Left lung (tissue), 10 donors: ENCODE measurements around the gene HES2. TPM values are rescaled to one million over a fixed set of nuclear protein-coding genes. Genes with fewer than 3 reads are reported as not detected.
"Not testable (repeated sequence)": the region's sequence is repeated elsewhere in the genome, so short reads cannot be mapped to it uniquely, and the experiment has no call there.

Experiments used
- ATAC-seq: fragments of 200-7000 bp; cut with Tn5 transposase; one replicate; pipeline ENCODE4 v1.9.1; 2020; ENCODE audit warnings: moderate library complexity
- DNase-seq, 4 donors: peaks; one replicate each; pipeline ENCODE4 v3.0.0-alpha.2; 2013 to 2020
- H3K27ac ChIP-seq, 2 donors: fragments of 200-600 bp; sonication (generic) in 1 of 2; one replicate each; pipeline versions ENCODE4 v1.5.0 to v1.8.0; 2020 to 2021
- H3K27me3 ChIP-seq, 2 donors: fragments of 200-600 bp; sonication (generic) in 1 of 2; one replicate each; pipeline versions ENCODE4 v1.5.0 to v1.8.0; 2020 to 2021
- H3K36me3 ChIP-seq, 2 donors: fragments of 200-600 bp; sonication (generic) in 1 of 2; one replicate each; pipeline versions ENCODE4 v1.5.0 to v1.8.0; 2020 to 2021
- H3K4me1 ChIP-seq, 2 donors: fragments of 200-600 bp; one replicate each; pipeline ENCODE4 v1.8.0; 2021
- H3K4me3 ChIP-seq, 2 donors: fragments of 200-600 bp; sonication (generic) in 1 of 2; one replicate each; pipeline versions ENCODE4 v1.5.0 to v1.8.0; 2020 to 2021; ENCODE audit warnings: mild to moderate bottlenecking in 1 of 2
- H3K9me3 ChIP-seq, 2 donors: fragments of 200-600 bp; sonication (generic) in 1 of 2; one replicate each; pipeline versions ENCODE4 v1.5.0 to v1.8.0; 2020 to 2021
- CTCF ChIP-seq, 2 donors: fragments of 200-600 bp; sonication (generic) in 1 of 2; IDR thresholded peaks; one replicate each; pipeline versions ENCODE4 v1.5.0 to v1.8.0; 2021; ENCODE audit warnings: antibody characterized with exemption in 2 of 2
- intact Hi-C, 2 donors: fragments of 100-400 bp; cut with DNase I; formaldehyde crosslinking; loops; one replicate each; pipeline versions ENCODE4 v1.11.2 to v1.14.2; 2022
- polyA plus RNA-seq, 6 donors: library from polyadenylated mRNA; unstranded; fragments of 120-200 nt; gene quantifications; one replicate each; pipeline ENCODE4 v1.2.1, GENCODE V29; 2013; ENCODE audit not compliant: insufficient read length in 6 of 6
- total RNA-seq, 2 donors: library from RNA; stranded (reverse); fragmentation: NEBNext Ultra II Directional; extraction: Animal tissue kit (Norgen Biotek cat#: 25700); gene quantifications; one replicate each; pipeline ENCODE4 v1.2.1, GENCODE V29; 2021
- donor health status: DM: no; HTN: yes; CAD: no.
- donor health status: DM: no; HTN: no; CAD: no.

The HES2 gene
- total and polyA plus RNA-seq, 8 donors = 0.06 to 6.6 (median 0.18) TPM

- peaks cover under 1 to 1% of the 10 kb centered on the region in 2 donors for H3K4me1 ChIP-seq
- no peaks in the 10 kb centered on the region for H3K9me3 ChIP-seq
- no peak for TF ChIP-seq CTCF (IDR thresholded peaks at IDR 0.05)
- H3K27me3 ChIP-seq = peaks cover 0 to 21% of the 10 kb centered on the region in 2 donors
- H3K4me3 ChIP-seq = no peak overlapping the region
- no peak for DNase-seq
- ATAC-seq = no peak
- no peak overlapping the region for H3K27ac ChIP-seq
- intact Hi-C loops = no loop called here
- no peaks in the 10 kb centered on the region for H3K36me3 ChIP-seq
Observed at GRCh38 chr1:6399294-6399693, 20.4 kb downstream of the HES2 start.

- Histone ChIP-seq H3K27ac (no peak overlapping the region), H3K4me3 (no peak overlapping the region), H3K9me3 (no peaks in the 10 kb centered on the region), H3K36me3 (no peaks in the 10 kb centered on the region), H3K27me3 (peaks cover 0 to 21% of the 10 kb centered on the region in 2 donors), H3K4me1 (peaks cover 4 to 7% of the 10 kb centered on the region in 2 donors)
- DNase-seq (no peak), ATAC-seq (no peak)
- TF ChIP-seq CTCF (IDR thresholded peaks at IDR 0.05) = no peak
- intact Hi-C loops = no loop called here
Observed at GRCh38 chr1:6397844-6398441, 21.8 kb downstream of the HES2 start.

- H3K4me3 ChIP-seq = no peak overlapping the region
- no peak for ATAC-seq
- peaks cover 11 to 17% of the 10 kb centered on the region in 2 donors for H3K4me1 ChIP-seq
- H3K27me3 ChIP-seq = peaks cover 0 to 27% of the 10 kb centered on the region in 2 donors
- H3K9me3 ChIP-seq = no peaks in the 10 kb centered on the region
- no peak for TF ChIP-seq CTCF (IDR thresholded peaks at IDR 0.05)
- intact Hi-C loops = no loop called here
- DNase-seq = no peak
- no peaks in the 10 kb centered on the region for H3K36me3 ChIP-seq
- H3K27ac ChIP-seq = no peak overlapping the region
Observed at GRCh38 chr1:6396998-6397397, 22.7 kb downstream of the HES2 start.

- Histone ChIP-seq H3K4me1 (peaks cover 11 to 19% of the 10 kb centered on the region in 2 donors), H3K27me3 (peaks cover 0 to 18% of the 10 kb centered on the region in 2 donors)
- H3K9me3 ChIP-seq, ATAC-seq, H3K36me3 ChIP-seq, H3K27ac ChIP-seq, H3K4me3 ChIP-seq, intact Hi-C loops, DNase-seq: not testable (repeated sequence)
Observed at GRCh38 chr1:6395781-6396244, 23.9 kb downstream of the HES2 start.

GRCh38 chr1:6395130-6395529 lies 24.6 kb downstream of the HES2 start:
- ATAC-seq, H3K4me3 ChIP-seq, DNase-seq, H3K36me3 ChIP-seq, intact Hi-C loops, H3K9me3 ChIP-seq, H3K27ac ChIP-seq: not testable (repeated sequence)
- Histone ChIP-seq H3K4me1 (peaks cover 11 to 19% of the 10 kb centered on the region in 2 donors), H3K27me3 (peaks cover 0 to 12% of the 10 kb centered on the region in 2 donors)

GRCh38 chr1:6393400-6394187 lies 26.1 kb downstream of the HES2 start, which contains the start of gene ACOT7:
Gene ACOT7 (minus strand): TSS chr1:6393767. CDS start chr1:6393399, 368 bp downstream.
- intact Hi-C loops = no loop called here
- peak within 1 kb of the TSS; percentile 42 to 61 for H3K4me3 ChIP-seq
- peak within 1 kb of the TSS; percentile 97 to 98 for H3K27ac ChIP-seq
- DNase-seq = peak; percentile 86 to 95 (median 94)
- no peaks in the 10 kb centered on the region for H3K9me3 ChIP-seq
- H3K4me1 ChIP-seq = peaks cover 11 to 19% of the 10 kb centered on the region in 2 donors
- H3K36me3 ChIP-seq = no peaks in the 10 kb centered on the region
- H3K27me3 ChIP-seq = peaks cover 0 to 12% of the 10 kb centered on the region in 2 donors
- no peak for TF ChIP-seq CTCF (IDR thresholded peaks at IDR 0.05)
- ATAC-seq = peak; percentile 97
